Measurements from ENCODE around the gene RXRG.

GRCh38 chr1:165456861-165457260 lies 11.9 kb upstream of the RXRG start:
- TF ChIP-seq EZH2 (IDR thresholded peaks at IDR 0.05; ENCODE audit: borderline replicate concordance, low read length) (no peak), CTCF (IDR thresholded peaks at IDR 0.05; ENCODE audit: low read length) (no peak)
